ENCODE measurements around the gene SWSAP1.

The SWSAP1 gene

GRCh38 chr19:11416346-11417052 lies 42.0 kb downstream of the SWSAP1 start:
- no peak for DNase-seq

- no peak for DNase-seq
Measured at GRCh38 chr19:11418094-11418548, 43.7 kb downstream of the SWSAP1 start.

GRCh38 chr19:11418549-11419506 lies 44.4 kb downstream of the SWSAP1 start, which contains the start of gene RGL3:
Gene RGL3 (minus strand): TSS chr19:11419314. CDS start chr19:11419278, 36 bp downstream.
- DNase-seq, result peak; percentile 31 to 72 (median 55)

- peak in 2 of 4 experiments; percentile 33 to 51 for DNase-seq
Measured at GRCh38 chr19:11420429-11421370, 46.2 kb downstream of the SWSAP1 start.

- DNase-seq, result peak in 2 of 4 experiments; percentile 28 to 36
Measured at GRCh38 chr19:11421371-11422098, 47.1 kb downstream of the SWSAP1 start.

- DNase-seq, result peak; percentile 56 to 76 (median 62)
Measured at GRCh38 chr19:11422163-11423065, 47.9 kb downstream of the SWSAP1 start.

GRCh38 chr19:11423164-11423790 lies 48.8 kb downstream of the SWSAP1 start:
- DNase-seq, result no peak

- DNase-seq, result no peak
Measured at GRCh38 chr19:11423791-11424181, 49.3 kb downstream of the SWSAP1 start.

Measured in suppressor macrophage (primary cell).